GM18498 (cell line): ENCODE measurements around the gene INTU.

Source experiments
- ATAC-seq: cut with Tn5 transposase; IDR thresholded peaks from one replicate; pipeline ENCODE4 v1.9.1; 2021; ENCODE audit warnings: mild to moderate bottlenecking, moderate library complexity; ENCODE audit not compliant: unreplicated experiment

The INTU gene

GRCh38 chr4:127741247-127741646 lies 108.5 kb downstream of the INTU start:
- ATAC-seq: no peak

GRCh38 chr4:127747883-127748282 lies 115.1 kb downstream of the INTU start:
- ATAC-seq: no peak

GRCh38 chr4:127748957-127749356 lies 116.2 kb downstream of the INTU start:
- ATAC-seq: no peak

DNA sequence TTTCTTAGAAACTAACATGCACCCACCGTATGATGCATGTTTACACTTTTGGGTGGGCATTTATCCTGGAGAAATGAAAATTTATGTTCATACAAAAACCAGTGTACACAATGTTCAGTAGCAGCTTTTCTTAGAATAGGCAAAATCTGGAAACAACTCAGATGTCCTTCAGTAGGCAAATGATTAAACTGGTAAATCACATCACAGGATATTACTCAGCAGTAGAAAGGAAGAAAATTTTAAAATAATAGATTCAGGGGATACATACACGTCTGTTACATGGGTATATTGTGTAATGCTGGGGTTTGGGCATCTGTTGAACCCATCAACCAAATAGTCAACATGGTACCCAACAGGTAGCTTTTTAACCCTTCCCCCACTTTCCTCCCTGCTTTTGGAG lies 124.1 kb downstream of the INTU start:
- no peak for ATAC-seq

DNA sequence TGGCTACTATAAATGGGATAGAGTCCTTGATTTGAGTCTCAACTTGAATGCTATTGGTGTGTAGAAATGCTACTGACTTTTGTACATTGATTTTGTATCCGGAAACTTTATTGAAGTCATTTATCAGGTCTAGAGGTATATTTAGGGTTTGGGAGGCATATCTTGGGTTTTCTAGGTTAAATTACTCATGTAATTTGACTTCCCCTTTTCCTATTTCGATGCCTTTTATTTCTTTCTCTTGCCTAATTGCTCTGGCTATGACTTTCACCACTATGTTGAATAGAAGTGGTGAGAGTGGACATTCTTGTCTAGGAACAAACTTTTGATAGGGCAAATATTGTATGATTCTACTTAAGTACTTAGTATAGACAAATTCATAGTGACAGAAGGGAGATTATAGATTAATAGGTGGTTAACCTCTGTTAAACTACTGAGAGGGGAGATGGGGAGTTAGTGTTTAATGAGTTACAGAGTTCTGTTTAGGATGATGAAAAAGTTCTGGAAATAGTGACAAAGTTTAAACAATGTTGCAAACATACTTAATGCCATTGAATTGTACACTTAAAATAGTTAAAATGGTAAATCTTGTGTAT lies 126.6 kb downstream of the INTU start:
- peak; percentile 71 for ATAC-seq

DNA sequence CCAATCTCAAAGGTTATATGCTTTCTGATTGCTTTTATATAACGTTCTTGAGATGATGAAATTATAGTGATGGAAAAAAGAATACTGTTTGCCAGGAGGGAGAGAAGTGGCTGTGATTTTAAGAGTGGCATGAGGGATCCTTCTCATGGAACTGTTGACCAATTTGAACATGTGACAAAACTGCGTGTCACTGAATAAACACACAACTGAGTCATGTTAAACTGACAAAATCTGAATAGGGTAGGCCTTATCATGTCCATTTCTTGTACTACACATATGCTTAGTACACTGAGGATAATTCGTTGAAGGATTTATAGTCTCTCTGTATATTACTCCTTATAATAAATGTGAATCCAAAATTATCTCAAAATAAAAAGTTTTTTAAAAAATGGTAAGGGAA lies 127.1 kb downstream of the INTU start:
- ATAC-seq: no peak

- no peak for ATAC-seq
These were observed 138.9 kb downstream of the INTU start for GRCh38 chr4:127771535-127772275.

DNA sequence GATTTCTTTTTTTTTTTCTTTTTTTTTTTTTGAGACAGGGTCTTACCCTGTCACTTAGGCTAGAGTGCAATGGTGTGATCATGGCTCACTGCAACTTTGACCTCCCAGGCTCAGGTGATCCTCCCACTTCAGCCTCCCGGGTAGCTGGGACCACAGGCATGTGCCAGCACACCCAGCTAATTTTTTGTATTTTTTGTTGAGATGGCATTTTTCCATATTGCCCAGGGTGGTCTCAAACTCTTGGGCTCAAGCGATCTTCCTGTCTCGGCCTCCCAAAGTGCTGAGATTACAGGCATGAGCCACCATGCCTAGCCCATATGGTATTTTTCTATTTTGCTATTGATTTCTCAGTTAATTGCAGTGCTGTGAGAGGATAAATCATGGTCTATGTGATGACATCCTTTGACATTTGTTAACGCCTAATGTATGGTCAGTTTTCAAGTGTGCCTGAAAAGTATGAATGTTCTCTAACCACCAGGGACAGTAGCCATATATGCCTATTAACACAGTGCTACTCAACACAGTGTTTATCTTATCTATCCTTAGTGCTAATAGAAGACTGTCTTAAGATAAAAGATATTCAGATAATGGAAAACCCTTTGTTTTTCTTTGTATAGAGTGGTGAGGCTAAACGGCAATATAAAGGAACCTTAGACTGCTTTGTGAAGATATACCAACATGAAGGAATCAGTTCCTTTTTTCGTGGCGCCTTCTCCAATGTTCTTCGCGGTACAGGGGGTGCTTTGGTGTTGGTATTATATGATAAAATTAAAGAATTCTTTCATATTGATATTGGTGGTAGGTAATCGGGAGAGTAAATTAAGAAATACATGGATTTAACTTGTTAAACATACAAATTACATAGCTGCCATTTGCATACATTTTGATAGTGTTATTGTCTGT lies 140.3 kb downstream of the INTU start:
- no peak for ATAC-seq

- peak; percentile 35 for ATAC-seq
These were observed 143.1 kb downstream of the INTU start for GRCh38 chr4:127775843-127776242.
